ENCODE results near the gene NFKBIA. TPM values are rescaled to one million over a fixed set of nuclear protein-coding genes. Genes with fewer than 3 reads are reported as not detected.

The NFKBIA gene
- total and polyA plus RNA-seq, 7 donors: 48.7 to 151 (median 94.0) TPM

GRCh38 chr14:35429951-35430350, 25.4 kb upstream of the NFKBIA start:
- Histone ChIP-seq H3K36me3 (ENCODE audit: insufficient read depth in 1 of 2, low read depth in 1 of 2) (no peaks in the 10 kb centered on the region), H3K9me3 (no peaks in the 10 kb centered on the region), H3K4me3 (no peak overlapping the region), H3K27me3 (ENCODE audit: insufficient read depth in 3 of 3, low read length in 2 of 3) (no peaks in the 10 kb centered on the region), H3K27ac (no peak overlapping the region), H3K4me1 (no peaks in the 10 kb centered on the region)
- ATAC-seq (no peak), DNase-seq (no peak)
- intact Hi-C loops (cut with DNase I): no loop called here
- WGBS, 3 donors: 63 to 68% (median 67%) methylated on average over 4 of the region's 4 CpGs
- no peak for TF ChIP-seq CTCF (IDR thresholded peaks at IDR 0.05)

GRCh38 chr14:35425850-35426249, 21.3 kb upstream of the NFKBIA start:
- ATAC-seq (no peak), DNase-seq (no peak)
- intact Hi-C loops (cut with DNase I): no loop called here
- WGBS, 3 donors: 46 to 65% (median 61%) methylated on average over 2 of the region's 2 CpGs
- Histone ChIP-seq H3K27ac (no peak overlapping the region), H3K4me1 (no peaks in the 10 kb centered on the region), H3K4me3 (no peak overlapping the region), H3K27me3 (ENCODE audit: insufficient read depth in 3 of 3, low read length in 2 of 3) (peaks cover 0 to 2% (median 0%) of the 10 kb centered on the region in 3 donors), H3K36me3 (ENCODE audit: insufficient read depth in 1 of 2, low read depth in 1 of 2) (no peaks in the 10 kb centered on the region), H3K9me3 (no peaks in the 10 kb centered on the region)
- TF ChIP-seq CTCF (IDR thresholded peaks at IDR 0.05): no peak

GRCh38 chr14:35423621-35424020, 19.1 kb upstream of the NFKBIA start:
- Histone ChIP-seq H3K27ac (no peak overlapping the region), H3K36me3 (ENCODE audit: insufficient read depth in 1 of 2, low read depth in 1 of 2) (no peaks in the 10 kb centered on the region), H3K4me1 (no peaks in the 10 kb centered on the region), H3K9me3 (no peaks in the 10 kb centered on the region), H3K27me3 (ENCODE audit: insufficient read depth in 3 of 3, low read length in 2 of 3) (peaks cover 0 to 2% (median 0%) of the 10 kb centered on the region in 3 donors), H3K4me3 (no peak overlapping the region)
- intact Hi-C loops (cut with DNase I): loop anchor here in 1 of 2 donors (5.0 kb wide), 1 partner anchor 286 kb away; no protein-coding TSS in a partner anchor
- TF ChIP-seq CTCF (IDR thresholded peaks at IDR 0.05): no peak
- DNase-seq (no peak), ATAC-seq (no peak)

GRCh38 chr14:35420036-35420811, 15.7 kb upstream of the NFKBIA start:
- ATAC-seq (no peak), DNase-seq (no peak)
- Histone ChIP-seq H3K4me1 (no peaks in the 10 kb centered on the region), H3K9me3 (no peaks in the 10 kb centered on the region), H3K27me3 (ENCODE audit: insufficient read depth in 3 of 3, low read length in 2 of 3) (peaks cover 0 to 2% (median 0%) of the 10 kb centered on the region in 3 donors), H3K4me3 (no peak overlapping the region), H3K27ac (no peak overlapping the region), H3K36me3 (ENCODE audit: insufficient read depth in 1 of 2, low read depth in 1 of 2) (no peaks in the 10 kb centered on the region)
- intact Hi-C loops (cut with DNase I): loop anchor here in 1 of 2 donors (5.0 kb wide), 1 partner anchor 283 kb away; no protein-coding TSS in a partner anchor
- no peak for TF ChIP-seq CTCF (IDR thresholded peaks at IDR 0.05)
- WGBS, 3 donors: 58 to 72% (median 59%) methylated on average over 7 of the region's 7 CpGs
